GM23338 (cell line): ENCODE measurements around the gene HDAC1. TPM values are rescaled to one million over a fixed set of nuclear protein-coding genes. Genes with fewer than 3 reads are reported as not detected.

ENCODE experiments used
- ATAC-seq: fragments of 200-7000 bp; cut with Tn5 transposase; 3 replicates; pipeline ENCODE4 v1.9.1; 2020
- DNase-seq: peaks from one replicate; pipeline ENCODE4 v3.0.0-alpha.2; 2015; ENCODE audit warnings: low spot score
- H2AFZ ChIP-seq: fragments of 200-600 bp; sonication (generic); 2 replicates; pipeline ENCODE4 v1.8.0; 2016; ENCODE audit warnings: antibody characterized with exemption, mild to moderate bottlenecking, moderate library complexity
- H3F3A ChIP-seq: fragments of 200-600 bp; sonication (generic); replicated peaks from 2 replicates; pipeline ENCODE4 v1.8.0; 2017; ENCODE audit warnings: antibody characterized with exemption, mixed run types, low read depth
- H3K27ac ChIP-seq: fragments of 200-600 bp; sonication (generic); 2 replicates; pipeline ENCODE4 v1.6.1; 2016; ENCODE audit warnings: low read depth
- H3K27me3 ChIP-seq: fragments of 200-600 bp; sonication (generic); 2 replicates; pipeline ENCODE4 v1.8.0; 2016; ENCODE audit warnings: mild to moderate bottlenecking, mixed run types, moderate library complexity; ENCODE audit not compliant: insufficient read depth
- H3K36me3 ChIP-seq: fragments of 200-600 bp; sonication (generic); 2 replicates; pipeline ENCODE4 v1.8.0; 2016; ENCODE audit warnings: mild to moderate bottlenecking; ENCODE audit not compliant: insufficient read depth
- H3K4me1 ChIP-seq: fragments of 200-600 bp; sonication (generic); 2 replicates; pipeline ENCODE4 v1.8.0; 2016; ENCODE audit warnings: mild to moderate bottlenecking, moderate library complexity; ENCODE audit not compliant: insufficient read depth
- H3K4me2 ChIP-seq: fragments of 200-600 bp; sonication (generic); 2 replicates; pipeline ENCODE4 v1.7.1; 2017; ENCODE audit warnings: mixed run types
- H3K4me3 ChIP-seq: fragments of 200-600 bp; sonication (generic); 2 replicates; pipeline ENCODE4 v1.6.1; 2016; ENCODE audit warnings: mixed run types
- H3K79me2 ChIP-seq: fragments of 200-600 bp; sonication (generic); replicated peaks from 2 replicates; pipeline ENCODE4 v1.8.0; 2017; ENCODE audit warnings: mild to moderate bottlenecking; ENCODE audit not compliant: insufficient read depth
- H3K9me2 ChIP-seq: fragments of 200-600 bp; sonication (generic); 2 replicates; pipeline ENCODE4 v1.8.0; 2017; ENCODE audit not compliant: insufficient read depth
- H4K20me1 ChIP-seq: fragments of 200-600 bp; sonication (generic); replicated peaks from 2 replicates; pipeline ENCODE4 v1.8.0; 2017; ENCODE audit warnings: mild to moderate bottlenecking; ENCODE audit not compliant: insufficient read depth
- H3K27ac Mint-ChIP-seq: 2 replicates; pipeline ENCODE4 v1.8.0; 2020; ENCODE audit warnings: inconsistent platforms, mild to moderate bottlenecking, moderate library complexity, mixed read lengths
- H3K27me3 Mint-ChIP-seq: 3 replicates; pipeline ENCODE4 v1.8.0; 2022; ENCODE audit warnings: low read depth, mild to moderate bottlenecking, moderate library complexity, mixed read lengths, inconsistent platforms; ENCODE audit not compliant: insufficient read depth, poor library complexity
- H3K36me3 Mint-ChIP-seq: 3 replicates; pipeline ENCODE4 v1.8.0; 2021; ENCODE audit warnings: low read depth, mild to moderate bottlenecking, inconsistent platforms, moderate library complexity, mixed read lengths
- H3K4me1 Mint-ChIP-seq: 3 replicates; pipeline ENCODE4 v1.8.0; 2020; ENCODE audit warnings: mild to moderate bottlenecking, inconsistent platforms, mixed read lengths
- H3K4me3 Mint-ChIP-seq: 3 replicates; pipeline ENCODE4 v1.8.0; 2021; ENCODE audit warnings: moderate library complexity, mild to moderate bottlenecking, inconsistent platforms, mixed read lengths
- H3K9me3 Mint-ChIP-seq: 3 replicates; pipeline ENCODE4 v1.8.0; 2020; ENCODE audit warnings: moderate library complexity, mild to moderate bottlenecking, inconsistent platforms, mixed read lengths
- CREB1 ChIP-seq: fragments of 250-450 bp; sonication (Bioruptor Pico); IDR thresholded peaks from 2 replicates; pipeline ENCODE4 v1.5.0; 2020; ENCODE audit warnings: low read depth, mild to moderate bottlenecking, moderate library complexity
- CTCF ChIP-seq, 2 experiments: fragments of 200-600 bp in 1 of 2; sonication (generic) in 1 of 2; conservative IDR thresholded peaks; 2 replicates each; pipeline versions ENCODE4 v1.5.1 to v1.6.1; 2016 to 2017; ENCODE audit warnings: antibody characterized with exemption in 2 of 2, low read depth in 2 of 2, mild to moderate bottlenecking in 2 of 2, moderate library complexity in 1 of 2
- ETS1 ChIP-seq: IDR thresholded peaks from 2 replicates; pipeline ENCODE4 v1.6.1; 2016; ENCODE audit warnings: antibody characterized with exemption
- EZH2 ChIP-seq: fragments of 200-600 bp; sonication (generic); IDR thresholded peaks from one replicate; pipeline ENCODE4 v1.8.0; 2017; ENCODE audit warnings: antibody characterized with exemption, mild to moderate bottlenecking, low read depth; ENCODE audit not compliant: unreplicated experiment
- EZH2phosphoT487 ChIP-seq: fragments of 200-600 bp; sonication (generic); IDR thresholded peaks from one replicate; pipeline ENCODE4 v1.8.1; 2018; ENCODE audit warnings: antibody characterized with exemption; ENCODE audit not compliant: unreplicated experiment
- JUNB ChIP-seq: IDR thresholded peaks from one replicate; pipeline ENCODE4 v1.6.1; 2016; ENCODE audit warnings: antibody characterized with exemption; ENCODE audit not compliant: unreplicated experiment
- NANOG ChIP-seq: IDR thresholded peaks from 2 replicates; pipeline ENCODE4 v1.6.1; 2016; ENCODE audit warnings: antibody characterized with exemption, borderline replicate concordance
- POLR2AphosphoS5 ChIP-seq: IDR thresholded peaks from 2 replicates; pipeline ENCODE4 v1.6.1; 2016; ENCODE audit warnings: antibody characterized with exemption, low read depth
- STAT1 ChIP-seq: IDR thresholded peaks from one replicate; pipeline ENCODE4 v1.6.1; 2016; ENCODE audit warnings: antibody characterized with exemption; ENCODE audit not compliant: unreplicated experiment
- ZNF114 ChIP-seq: fragments of 250-450 bp; sonication (Bioruptor Pico); IDR thresholded peaks from 2 replicates; pipeline ENCODE4 v1.5.0; 2020; ENCODE audit warnings: mild to moderate bottlenecking, moderate library complexity
- ZNF331 ChIP-seq: fragments of 250-450 bp; sonication (Bioruptor Pico); IDR thresholded peaks from 2 replicates; pipeline ENCODE4 v1.5.0; 2020; ENCODE audit warnings: low read depth, mild to moderate bottlenecking, moderate library complexity
- polyA plus RNA-seq: library from polyadenylated mRNA; unstranded; fragments of >200 nt; fragmentation: Nextera tagmentation; extraction: Ambion mirVana; gene quantifications from 2 replicates; pipeline ENCODE4 v1.2.1, GENCODE V29; 2016
- total RNA-seq: library from RNA; depleted of rRNA; stranded (reverse); fragments of >200 nt; shearing (Covaris generic); gene quantifications from 2 replicates; pipeline ENCODE4 v1.2.3, GENCODE V29; 2014
- TF ChIP-seq, protein P1 (sequence below): IDR thresholded peaks from one replicate; pipeline ENCODE4 v1.6.1; 2018; ENCODE audit warnings: antibody characterized with exemption; ENCODE audit not compliant: unreplicated experiment
- TF ChIP-seq, protein P2 (sequence below): fragments of 250-450 bp; sonication (Bioruptor Pico); IDR thresholded peaks from 2 replicates; pipeline ENCODE4 v1.5.0; 2020; ENCODE audit warnings: mild to moderate bottlenecking, moderate library complexity

HDAC1 gene
- total and polyA plus RNA-seq, 2 experiments from 2014 or later, result 82.6 to 104 TPM

- no peak overlapping the region for H2AFZ ChIP-seq
- no peak overlapping the region for H3K4me2 ChIP-seq
- H3K4me3 ChIP-seq, result no peak overlapping the region
- H3K36me3 Mint-ChIP-seq, result peaks cover 7% of the 10 kb centered on the region
- H3K27ac Mint-ChIP-seq, result no peak overlapping the region
- no peaks in the 10 kb centered on the region for H3K4me1 ChIP-seq
- peaks cover 4% of the 10 kb centered on the region; the same call in 2 of the 3 replicates for H3K4me1 Mint-ChIP-seq
- H3K27me3 Mint-ChIP-seq, result peaks cover 30% of the 10 kb centered on the region
- no peak overlapping the region; the same call in 2 of the 3 replicates for H3K4me3 Mint-ChIP-seq
- H3K27ac ChIP-seq, result no peak overlapping the region
- H3K9me3 Mint-ChIP-seq, result peaks cover 18% of the 10 kb centered on the region
- peaks cover 7% of the 10 kb centered on the region; the same call in 1 of the 2 replicates for H3F3A ChIP-seq
- DNase-seq (no peak), ATAC-seq (no peak)
- peaks cover 10% of the 10 kb centered on the region; the same call in 1 of the 2 replicates for H3K9me2 ChIP-seq
- H3K36me3 ChIP-seq, result no peaks in the 10 kb centered on the region
- peaks cover 15% of the 10 kb centered on the region for H3K27me3 ChIP-seq
- no peaks in the 10 kb centered on the region for H4K20me1 ChIP-seq
- no peaks in the 10 kb centered on the region for H3K79me2 ChIP-seq
- TF ChIP-seq ZNF114 (CRISPR knock-in tag), result no peak
- no peak for TF ChIP-seq ETS1
- TF ChIP-seq EZH2, result no peak
- TF ChIP-seq, protein P1, sequence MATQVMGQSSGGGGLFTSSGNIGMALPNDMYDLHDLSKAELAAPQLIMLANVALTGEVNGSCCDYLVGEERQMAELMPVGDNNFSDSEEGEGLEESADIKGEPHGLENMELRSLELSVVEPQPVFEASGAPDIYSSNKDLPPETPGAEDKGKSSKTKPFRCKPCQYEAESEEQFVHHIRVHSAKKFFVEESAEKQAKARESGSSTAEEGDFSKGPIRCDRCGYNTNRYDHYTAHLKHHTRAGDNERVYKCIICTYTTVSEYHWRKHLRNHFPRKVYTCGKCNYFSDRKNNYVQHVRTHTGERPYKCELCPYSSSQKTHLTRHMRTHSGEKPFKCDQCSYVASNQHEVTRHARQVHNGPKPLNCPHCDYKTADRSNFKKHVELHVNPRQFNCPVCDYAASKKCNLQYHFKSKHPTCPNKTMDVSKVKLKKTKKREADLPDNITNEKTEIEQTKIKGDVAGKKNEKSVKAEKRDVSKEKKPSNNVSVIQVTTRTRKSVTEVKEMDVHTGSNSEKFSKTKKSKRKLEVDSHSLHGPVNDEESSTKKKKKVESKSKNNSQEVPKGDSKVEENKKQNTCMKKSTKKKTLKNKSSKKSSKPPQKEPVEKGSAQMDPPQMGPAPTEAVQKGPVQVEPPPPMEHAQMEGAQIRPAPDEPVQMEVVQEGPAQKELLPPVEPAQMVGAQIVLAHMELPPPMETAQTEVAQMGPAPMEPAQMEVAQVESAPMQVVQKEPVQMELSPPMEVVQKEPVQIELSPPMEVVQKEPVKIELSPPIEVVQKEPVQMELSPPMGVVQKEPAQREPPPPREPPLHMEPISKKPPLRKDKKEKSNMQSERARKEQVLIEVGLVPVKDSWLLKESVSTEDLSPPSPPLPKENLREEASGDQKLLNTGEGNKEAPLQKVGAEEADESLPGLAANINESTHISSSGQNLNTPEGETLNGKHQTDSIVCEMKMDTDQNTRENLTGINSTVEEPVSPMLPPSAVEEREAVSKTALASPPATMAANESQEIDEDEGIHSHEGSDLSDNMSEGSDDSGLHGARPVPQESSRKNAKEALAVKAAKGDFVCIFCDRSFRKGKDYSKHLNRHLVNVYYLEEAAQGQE, result no peak
- no peak for TF ChIP-seq EZH2phosphoT487
- TF ChIP-seq, protein P2, sequence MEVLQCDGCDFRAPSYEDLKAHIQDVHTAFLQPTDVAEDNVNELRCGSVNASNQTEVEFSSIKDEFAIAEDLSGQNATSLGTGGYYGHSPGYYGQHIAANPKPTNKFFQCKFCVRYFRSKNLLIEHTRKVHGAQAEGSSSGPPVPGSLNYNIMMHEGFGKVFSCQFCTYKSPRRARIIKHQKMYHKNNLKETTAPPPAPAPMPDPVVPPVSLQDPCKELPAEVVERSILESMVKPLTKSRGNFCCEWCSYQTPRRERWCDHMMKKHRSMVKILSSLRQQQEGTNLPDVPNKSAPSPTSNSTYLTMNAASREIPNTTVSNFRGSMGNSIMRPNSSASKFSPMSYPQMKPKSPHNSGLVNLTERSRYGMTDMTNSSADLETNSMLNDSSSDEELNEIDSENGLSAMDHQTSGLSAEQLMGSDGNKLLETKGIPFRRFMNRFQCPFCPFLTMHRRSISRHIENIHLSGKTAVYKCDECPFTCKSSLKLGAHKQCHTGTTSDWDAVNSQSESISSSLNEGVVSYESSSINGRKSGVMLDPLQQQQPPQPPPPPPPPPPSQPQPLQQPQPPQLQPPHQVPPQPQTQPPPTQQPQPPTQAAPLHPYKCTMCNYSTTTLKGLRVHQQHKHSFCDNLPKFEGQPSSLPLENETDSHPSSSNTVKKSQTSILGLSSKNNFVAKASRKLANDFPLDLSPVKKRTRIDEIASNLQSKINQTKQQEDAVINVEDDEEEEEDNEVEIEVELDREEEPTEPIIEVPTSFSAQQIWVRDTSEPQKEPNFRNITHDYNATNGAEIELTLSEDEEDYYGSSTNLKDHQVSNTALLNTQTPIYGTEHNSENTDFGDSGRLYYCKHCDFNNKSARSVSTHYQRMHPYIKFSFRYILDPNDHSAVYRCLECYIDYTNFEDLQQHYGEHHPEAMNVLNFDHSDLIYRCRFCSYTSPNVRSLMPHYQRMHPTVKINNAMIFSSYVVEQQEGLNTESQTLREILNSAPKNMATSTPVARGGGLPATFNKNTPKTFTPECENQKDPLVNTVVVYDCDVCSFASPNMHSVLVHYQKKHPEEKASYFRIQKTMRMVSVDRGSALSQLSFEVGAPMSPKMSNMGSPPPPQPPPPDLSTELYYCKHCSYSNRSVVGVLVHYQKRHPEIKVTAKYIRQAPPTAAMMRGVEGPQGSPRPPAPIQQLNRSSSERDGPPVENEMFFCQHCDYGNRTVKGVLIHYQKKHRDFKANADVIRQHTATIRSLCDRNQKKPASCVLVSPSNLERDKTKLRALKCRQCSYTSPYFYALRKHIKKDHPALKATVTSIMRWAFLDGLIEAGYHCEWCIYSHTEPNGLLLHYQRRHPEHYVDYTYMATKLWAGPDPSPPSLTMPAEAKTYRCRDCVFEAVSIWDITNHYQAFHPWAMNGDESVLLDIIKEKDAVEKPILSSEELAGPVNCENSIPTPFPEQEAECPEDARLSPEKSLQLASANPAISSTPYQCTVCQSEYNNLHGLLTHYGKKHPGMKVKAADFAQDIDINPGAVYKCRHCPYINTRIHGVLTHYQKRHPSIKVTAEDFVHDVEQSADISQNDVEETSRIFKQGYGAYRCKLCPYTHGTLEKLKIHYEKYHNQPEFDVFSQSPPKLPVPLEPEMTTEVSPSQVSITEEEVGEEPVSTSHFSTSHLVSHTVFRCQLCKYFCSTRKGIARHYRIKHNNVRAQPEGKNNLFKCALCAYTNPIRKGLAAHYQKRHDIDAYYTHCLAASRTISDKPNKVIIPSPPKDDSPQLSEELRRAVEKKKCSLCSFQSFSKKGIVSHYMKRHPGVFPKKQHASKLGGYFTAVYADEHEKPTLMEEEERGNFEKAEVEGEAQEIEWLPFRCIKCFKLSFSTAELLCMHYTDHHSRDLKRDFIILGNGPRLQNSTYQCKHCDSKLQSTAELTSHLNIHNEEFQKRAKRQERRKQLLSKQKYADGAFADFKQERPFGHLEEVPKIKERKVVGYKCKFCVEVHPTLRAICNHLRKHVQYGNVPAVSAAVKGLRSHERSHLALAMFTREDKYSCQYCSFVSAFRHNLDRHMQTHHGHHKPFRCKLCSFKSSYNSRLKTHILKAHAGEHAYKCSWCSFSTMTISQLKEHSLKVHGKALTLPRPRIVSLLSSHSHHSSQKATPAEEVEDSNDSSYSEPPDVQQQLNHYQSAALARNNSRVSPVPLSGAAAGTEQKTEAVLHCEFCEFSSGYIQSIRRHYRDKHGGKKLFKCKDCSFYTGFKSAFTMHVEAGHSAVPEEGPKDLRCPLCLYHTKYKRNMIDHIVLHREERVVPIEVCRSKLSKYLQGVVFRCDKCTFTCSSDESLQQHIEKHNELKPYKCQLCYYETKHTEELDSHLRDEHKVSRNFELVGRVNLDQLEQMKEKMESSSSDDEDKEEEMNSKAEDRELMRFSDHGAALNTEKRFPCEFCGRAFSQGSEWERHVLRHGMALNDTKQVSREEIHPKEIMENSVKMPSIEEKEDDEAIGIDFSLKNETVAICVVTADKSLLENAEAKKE (CRISPR knock-in tag), result no peak
- no peak for TF ChIP-seq POLR2AphosphoS5
- TF ChIP-seq CTCF (conservative IDR thresholded peaks at IDR 0.05; ENCODE audit: low read depth in 2 of 2), result no peak
- no peak for TF ChIP-seq ZNF331 (CRISPR knock-in tag)
- TF ChIP-seq NANOG, result no peak
- no peak for TF ChIP-seq JUNB
- TF ChIP-seq CREB1, result no peak
- TF ChIP-seq STAT1, result no peak
Measured at GRCh38 chr1:32346532-32347157, 54.8 kb downstream of the HDAC1 start.
